Hepatocyte (in vitro differentiated cells): ENCODE results near the gene ITGA11. TPM values are rescaled to one million over a fixed set of nuclear protein-coding genes. Genes with fewer than 3 reads are reported as not detected.

Experiments used
- DNase-seq: peaks from one replicate; pipeline ENCODE4 v3.0.0-alpha.2; 2016; ENCODE audit warnings: low spot score
- H2AFZ ChIP-seq: fragments of 200-600 bp; sonication (generic); 2 replicates; pipeline ENCODE4 v1.6.0; 2016; ENCODE audit warnings: antibody characterized with exemption, mild to moderate bottlenecking
- H3K27ac ChIP-seq: fragments of 200-600 bp; sonication (generic); 2 replicates; pipeline ENCODE4 v1.5.1; 2016; ENCODE audit warnings: mild to moderate bottlenecking
- H3K27me3 ChIP-seq: fragments of 200-600 bp; sonication (generic); 2 replicates; pipeline ENCODE4 v1.6.1; 2016
- H3K36me3 ChIP-seq: fragments of 200-600 bp; sonication (generic); replicated peaks from 2 replicates; pipeline ENCODE4 v1.5.1; 2016; ENCODE audit warnings: low read depth; ENCODE audit not compliant: insufficient read depth
- H3K4me1 ChIP-seq: fragments of 200-600 bp; sonication (generic); 2 replicates; pipeline ENCODE4 v1.5.1; 2016; ENCODE audit warnings: mild to moderate bottlenecking, moderate library complexity; ENCODE audit not compliant: insufficient read depth
- H3K4me2 ChIP-seq: fragments of 200-600 bp; sonication (generic); 2 replicates; pipeline ENCODE4 v1.6.0; 2016
- H3K4me3 ChIP-seq: fragments of 200-600 bp; sonication (generic); 2 replicates; pipeline ENCODE4 v1.5.1; 2016; ENCODE audit warnings: mild to moderate bottlenecking
- H3K79me2 ChIP-seq: fragments of 200-600 bp; sonication (generic); 2 replicates; pipeline ENCODE4 v1.6.0; 2017; ENCODE audit warnings: mild to moderate bottlenecking
- H3K9me2 ChIP-seq: fragments of 200-600 bp; sonication (generic); replicated peaks from 2 replicates; pipeline ENCODE4 v1.6.0; 2017; ENCODE audit warnings: mild to moderate bottlenecking; ENCODE audit not compliant: insufficient read depth
- H3K9me3 ChIP-seq: fragments of 200-600 bp; sonication (generic); 2 replicates; pipeline ENCODE4 v1.5.1; 2016; ENCODE audit warnings: low read depth, mild to moderate bottlenecking
- H4K20me1 ChIP-seq: fragments of 200-600 bp; sonication (generic); 2 replicates; pipeline ENCODE4 v1.6.0; 2016; ENCODE audit warnings: mild to moderate bottlenecking; ENCODE audit not compliant: insufficient read depth, poor library complexity, severe bottlenecking
- EZH2 ChIP-seq: fragments of 200-600 bp; sonication (generic); IDR thresholded peaks from 2 replicates; pipeline ENCODE4 v1.6.1; 2016; ENCODE audit warnings: antibody characterized with exemption, mild to moderate bottlenecking, borderline replicate concordance
- EZH2phosphoT487 ChIP-seq: fragments of 200-600 bp; sonication (generic); IDR thresholded peaks from one replicate; pipeline ENCODE4 v1.6.1; 2018; ENCODE audit warnings: antibody characterized with exemption, mild to moderate bottlenecking, low read depth, moderate library complexity; ENCODE audit not compliant: unreplicated experiment, severe bottlenecking
- WGBS: methylation state at CpG from one replicate; pipeline ENCODE4 v1.1.6; 2016; ENCODE audit warnings: low lambda C conversion rate; ENCODE audit errors: missing lambda C conversion rate; 5-methylcytosine and 5-hydroxymethylcytosine counted together
- polyA plus RNA-seq: library from polyadenylated mRNA; unstranded; fragments of >200 nt; fragmentation: Nextera tagmentation; extraction: Ambion mirVana; gene quantifications from 2 replicates; pipeline ENCODE4 v1.2.1, GENCODE V29; 2016
- total RNA-seq: library from RNA; depleted of rRNA; stranded (reverse); fragments of >200 nt; gene quantifications from 2 replicates; pipeline ENCODE4 v1.2.3, GENCODE V29; 2014
- TF ChIP-seq, protein P1 (sequence below): fragments of 200-600 bp; sonication (generic); IDR thresholded peaks from 2 replicates; pipeline ENCODE4 v1.5.1; 2016; ENCODE audit warnings: antibody characterized with exemption, mild to moderate bottlenecking; ENCODE audit not compliant: poor library complexity

ITGA11 gene
- total and polyA plus RNA-seq, 2 experiments from 2014 or later: 9.7 to 19.6 TPM

GRCh38 chr15:68369931-68370767, 61.8 kb downstream of the ITGA11 start:
- 95% methylated on average over 24 of the region's 24 CpGs for WGBS
- H4K20me1 ChIP-seq: no peaks in the 10 kb centered on the region
- H3K79me2 ChIP-seq: no peaks in the 10 kb centered on the region
- no peaks in the 10 kb centered on the region for H3K9me2 ChIP-seq
- H3K27me3 ChIP-seq: no peaks in the 10 kb centered on the region
- no peak overlapping the region for H2AFZ ChIP-seq
- H3K4me1 ChIP-seq: no peaks in the 10 kb centered on the region
- H3K4me2 ChIP-seq: no peak overlapping the region
- TF ChIP-seq, protein P1, sequence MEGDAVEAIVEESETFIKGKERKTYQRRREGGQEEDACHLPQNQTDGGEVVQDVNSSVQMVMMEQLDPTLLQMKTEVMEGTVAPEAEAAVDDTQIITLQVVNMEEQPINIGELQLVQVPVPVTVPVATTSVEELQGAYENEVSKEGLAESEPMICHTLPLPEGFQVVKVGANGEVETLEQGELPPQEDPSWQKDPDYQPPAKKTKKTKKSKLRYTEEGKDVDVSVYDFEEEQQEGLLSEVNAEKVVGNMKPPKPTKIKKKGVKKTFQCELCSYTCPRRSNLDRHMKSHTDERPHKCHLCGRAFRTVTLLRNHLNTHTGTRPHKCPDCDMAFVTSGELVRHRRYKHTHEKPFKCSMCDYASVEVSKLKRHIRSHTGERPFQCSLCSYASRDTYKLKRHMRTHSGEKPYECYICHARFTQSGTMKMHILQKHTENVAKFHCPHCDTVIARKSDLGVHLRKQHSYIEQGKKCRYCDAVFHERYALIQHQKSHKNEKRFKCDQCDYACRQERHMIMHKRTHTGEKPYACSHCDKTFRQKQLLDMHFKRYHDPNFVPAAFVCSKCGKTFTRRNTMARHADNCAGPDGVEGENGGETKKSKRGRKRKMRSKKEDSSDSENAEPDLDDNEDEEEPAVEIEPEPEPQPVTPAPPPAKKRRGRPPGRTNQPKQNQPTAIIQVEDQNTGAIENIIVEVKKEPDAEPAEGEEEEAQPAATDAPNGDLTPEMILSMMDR: no peak
- TF ChIP-seq EZH2: no peak
- TF ChIP-seq EZH2phosphoT487: no peak
- H3K36me3 ChIP-seq: no peaks in the 10 kb centered on the region
- H3K27ac ChIP-seq: no peak overlapping the region
- H3K4me3 ChIP-seq: no peak overlapping the region
- no peaks in the 10 kb centered on the region for H3K9me3 ChIP-seq
- DNase-seq: no peak

DNA sequence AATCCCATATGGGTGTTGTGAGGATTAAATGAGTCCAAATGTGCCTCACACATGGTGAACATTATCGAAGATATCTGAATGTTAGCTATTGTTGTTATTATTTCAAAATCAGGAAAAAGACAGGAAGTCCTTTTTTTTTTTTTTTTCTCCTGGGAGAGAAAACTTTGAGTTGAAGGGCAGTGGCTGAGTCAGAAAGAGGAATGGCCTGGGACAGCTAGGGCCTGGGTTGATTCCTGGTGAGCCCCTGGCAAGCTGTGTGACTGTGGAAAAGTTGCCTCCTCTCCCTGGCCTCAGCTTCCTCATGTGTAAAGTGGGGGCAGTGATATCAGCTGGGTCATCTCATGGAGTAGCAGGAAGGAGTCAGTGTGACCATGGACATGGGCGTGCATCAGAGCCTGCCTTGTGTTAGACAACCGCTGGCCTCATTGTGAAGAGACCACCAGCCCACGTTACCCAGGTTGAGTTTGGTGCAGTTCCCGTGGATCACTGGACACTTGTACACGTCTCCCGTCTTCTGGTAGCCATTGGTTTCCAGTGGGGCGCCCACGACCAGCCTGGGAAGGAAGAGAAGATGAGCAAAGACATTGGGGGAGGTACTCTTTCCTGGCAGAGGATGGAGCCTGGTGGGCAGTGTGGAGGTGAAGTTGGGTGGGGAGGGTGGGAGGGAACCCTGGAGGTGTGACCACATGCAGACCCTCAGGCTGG, 63.1 kb downstream of the ITGA11 start:
- no peaks in the 10 kb centered on the region for H3K27me3 ChIP-seq
- no peaks in the 10 kb centered on the region for H3K9me3 ChIP-seq
- no peak overlapping the region for H2AFZ ChIP-seq
- no peaks in the 10 kb centered on the region for H3K9me2 ChIP-seq
- WGBS: 90% methylated on average over 9 of the region's 9 CpGs
- no peaks in the 10 kb centered on the region for H3K36me3 ChIP-seq
- no peak overlapping the region for H3K4me3 ChIP-seq
- DNase-seq: no peak
- H3K4me1 ChIP-seq: peaks cover 4% of the 10 kb centered on the region
- no peak for TF ChIP-seq EZH2
- TF ChIP-seq, protein P1: no peak
- no peak for TF ChIP-seq EZH2phosphoT487
- no peak overlapping the region for H3K27ac ChIP-seq
- H3K4me2 ChIP-seq: no peak overlapping the region
- H4K20me1 ChIP-seq: no peaks in the 10 kb centered on the region
- H3K79me2 ChIP-seq: no peaks in the 10 kb centered on the region

DNA sequence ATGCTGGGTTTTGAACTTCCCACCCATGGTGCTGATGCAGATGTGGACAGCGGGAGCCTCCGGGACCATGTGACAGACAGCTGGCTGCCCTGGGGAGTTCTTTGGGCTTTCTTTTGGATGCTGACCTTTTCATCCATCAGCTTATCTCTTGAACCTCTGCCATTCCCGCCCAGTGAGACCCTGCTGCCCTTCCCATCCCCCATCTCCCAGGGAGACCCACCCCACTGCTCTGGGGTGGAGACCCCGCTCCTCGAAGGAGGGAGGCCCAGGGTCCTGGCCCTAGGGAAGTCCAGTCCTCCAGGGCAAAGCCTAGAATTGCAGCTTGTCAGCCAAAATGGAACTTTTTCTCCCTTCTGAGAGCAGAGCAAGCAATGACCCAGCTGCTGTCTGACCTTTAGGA, 64.0 kb downstream of the ITGA11 start:
- Histone ChIP-seq H3K9me3 (no peaks in the 10 kb centered on the region), H3K27ac (no peak overlapping the region), H3K36me3 (no peaks in the 10 kb centered on the region), H3K4me1 (peaks cover 13% of the 10 kb centered on the region), H3K4me3 (no peak overlapping the region), H3K27me3 (no peaks in the 10 kb centered on the region), H3K9me2 (no peaks in the 10 kb centered on the region), H2AFZ (no peak overlapping the region), H3K79me2 (no peaks in the 10 kb centered on the region), H4K20me1 (no peaks in the 10 kb centered on the region), H3K4me2 (no peak overlapping the region)
- WGBS: 64% methylated on average over 5 of the region's 5 CpGs
- no peak for DNase-seq
- TF ChIP-seq, protein P1: no peak
- no peak for TF ChIP-seq EZH2
- TF ChIP-seq EZH2phosphoT487: no peak
